DND-41 (cell line): ENCODE results near the gene L3MBTL1.

Source experiments
- ATAC-seq: fragments of 200-7000 bp; cut with Tn5 transposase; 3 replicates; pipeline ENCODE4 v1.9.1; 2021; ENCODE audit warnings: low read depth; ENCODE audit not compliant: insufficient read depth
- DNase-seq: peaks from one replicate; pipeline ENCODE4 v3.0.0-alpha.2; 2020
- H2AFZ ChIP-seq: 2 replicates; pipeline ENCODE4 v1.6.0; 2012; ENCODE audit warnings: low read depth, low read length
- H3K27ac ChIP-seq: 2 replicates; pipeline ENCODE4 v1.5.1; 2012; ENCODE audit warnings: low read length, inconsistent platforms
- H3K27me3 ChIP-seq: fragments of 200-600 bp; sonication (generic); 2 replicates; pipeline ENCODE4 v1.6.0; 2012; ENCODE audit warnings: low read length, mild to moderate bottlenecking, inconsistent platforms; ENCODE audit not compliant: insufficient read depth, poor library complexity
- H3K36me3 ChIP-seq: 2 replicates; pipeline ENCODE4 v1.5.1; 2012; ENCODE audit warnings: low read length, inconsistent platforms; ENCODE audit not compliant: insufficient read depth
- H3K4me1 ChIP-seq: 2 replicates; pipeline ENCODE4 v1.5.1; 2012; ENCODE audit warnings: mild to moderate bottlenecking, low read length; ENCODE audit not compliant: insufficient read depth
- H3K4me2 ChIP-seq: 2 replicates; pipeline ENCODE4 v1.6.0; 2012; ENCODE audit warnings: mild to moderate bottlenecking, moderate library complexity, low read length, inconsistent platforms; ENCODE audit not compliant: insufficient read depth
- H3K4me3 ChIP-seq, 2 experiments: fragments of 200-600 bp in 1 of 2; shearing (Covaris generic) in 1 of 2; 2 replicates each; pipeline ENCODE4 v1.5.1; 2012 to 2016; ENCODE audit warnings: inconsistent platforms in 2 of 2, low read length in 2 of 2, mild to moderate bottlenecking in 2 of 2, low read depth in 1 of 2, moderate library complexity in 1 of 2
- H3K79me2 ChIP-seq: 2 replicates; pipeline ENCODE4 v1.6.0; 2012; ENCODE audit warnings: low read length, inconsistent platforms; ENCODE audit not compliant: insufficient read depth
- H3K9ac ChIP-seq: 2 replicates; pipeline ENCODE4 v1.6.0; 2012; ENCODE audit warnings: low read depth, mild to moderate bottlenecking, inconsistent platforms, low read length, moderate library complexity
- H3K9me3 ChIP-seq: 2 replicates; pipeline ENCODE4 v1.5.1; 2012; ENCODE audit warnings: low read length, moderate library complexity, mild to moderate bottlenecking, inconsistent platforms; ENCODE audit not compliant: insufficient read depth, severe bottlenecking
- H4K20me1 ChIP-seq: 2 replicates; pipeline ENCODE4 v1.6.0; 2012; ENCODE audit warnings: low read length; ENCODE audit not compliant: insufficient read depth
- EZH2 ChIP-seq: IDR thresholded peaks from 3 replicates; pipeline ENCODE4 v1.6.1; 2012; ENCODE audit warnings: borderline replicate concordance, low read depth, mild to moderate bottlenecking, moderate library complexity, low read length, inconsistent platforms; ENCODE audit not compliant: severe bottlenecking
- TF ChIP-seq, protein P1 (sequence below): IDR thresholded peaks from 2 replicates; pipeline ENCODE4 v1.5.1; 2012; ENCODE audit warnings: borderline replicate concordance, low read length, moderate library complexity, mild to moderate bottlenecking; ENCODE audit not compliant: poor library complexity, severe bottlenecking; ENCODE audit errors: extremely low read depth

L3MBTL1 gene

DNA sequence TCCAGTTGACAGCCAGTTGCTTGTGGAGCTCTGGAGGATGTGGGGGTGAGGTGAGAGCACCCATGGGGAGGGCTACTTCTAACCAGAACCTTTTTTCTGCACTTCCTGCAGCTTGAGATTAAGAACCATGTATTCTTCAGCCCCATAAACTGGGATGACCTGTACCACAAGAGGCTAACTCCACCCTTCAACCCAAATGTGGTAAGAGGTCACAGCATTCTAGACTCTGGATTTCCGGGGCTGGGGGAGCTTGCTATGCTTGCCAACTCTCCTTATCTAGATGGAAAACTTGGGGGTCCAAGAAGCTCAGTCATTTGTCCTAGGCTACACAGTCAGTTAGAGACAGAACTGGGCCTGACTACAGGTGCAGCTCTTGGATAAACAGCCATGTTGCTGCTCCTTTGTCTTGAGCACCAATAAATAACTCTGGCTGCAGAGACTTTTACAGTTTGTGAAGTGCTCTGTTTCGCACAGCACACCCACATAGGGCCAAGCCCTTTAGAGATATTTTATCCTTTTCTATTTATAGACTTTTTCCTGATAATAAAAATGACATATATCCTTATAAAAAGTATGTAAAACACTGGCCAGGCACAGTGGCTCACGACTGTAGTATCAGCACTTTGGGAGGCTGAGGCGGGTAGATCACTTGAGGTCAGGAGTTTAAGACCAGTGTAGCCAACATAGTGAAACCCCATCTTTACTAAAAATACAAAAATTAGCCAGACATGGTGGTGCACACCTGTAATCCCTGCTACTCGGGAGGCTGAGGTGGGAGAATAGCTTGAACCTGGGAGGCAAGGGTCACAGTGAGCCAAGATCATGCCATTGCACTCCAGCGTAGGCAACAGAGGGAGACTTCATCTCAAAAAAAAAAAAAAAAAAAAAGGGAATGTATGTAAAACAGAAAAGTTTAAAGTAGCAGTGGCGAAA is 72.6 kb downstream of the L3MBTL1 start:
- DNase-seq (no peak), ATAC-seq (no peak)
- no peak for TF ChIP-seq EZH2
- TF ChIP-seq, protein P1, sequence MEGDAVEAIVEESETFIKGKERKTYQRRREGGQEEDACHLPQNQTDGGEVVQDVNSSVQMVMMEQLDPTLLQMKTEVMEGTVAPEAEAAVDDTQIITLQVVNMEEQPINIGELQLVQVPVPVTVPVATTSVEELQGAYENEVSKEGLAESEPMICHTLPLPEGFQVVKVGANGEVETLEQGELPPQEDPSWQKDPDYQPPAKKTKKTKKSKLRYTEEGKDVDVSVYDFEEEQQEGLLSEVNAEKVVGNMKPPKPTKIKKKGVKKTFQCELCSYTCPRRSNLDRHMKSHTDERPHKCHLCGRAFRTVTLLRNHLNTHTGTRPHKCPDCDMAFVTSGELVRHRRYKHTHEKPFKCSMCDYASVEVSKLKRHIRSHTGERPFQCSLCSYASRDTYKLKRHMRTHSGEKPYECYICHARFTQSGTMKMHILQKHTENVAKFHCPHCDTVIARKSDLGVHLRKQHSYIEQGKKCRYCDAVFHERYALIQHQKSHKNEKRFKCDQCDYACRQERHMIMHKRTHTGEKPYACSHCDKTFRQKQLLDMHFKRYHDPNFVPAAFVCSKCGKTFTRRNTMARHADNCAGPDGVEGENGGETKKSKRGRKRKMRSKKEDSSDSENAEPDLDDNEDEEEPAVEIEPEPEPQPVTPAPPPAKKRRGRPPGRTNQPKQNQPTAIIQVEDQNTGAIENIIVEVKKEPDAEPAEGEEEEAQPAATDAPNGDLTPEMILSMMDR = no peak
- Histone ChIP-seq H3K36me3 (no peaks in the 10 kb centered on the region), H3K27ac (no peak overlapping the region), H3K9me3 (no peaks in the 10 kb centered on the region), H3K4me1 (no peaks in the 10 kb centered on the region), H3K4me3 (no peak overlapping the region), H3K9ac (no peak overlapping the region), H3K4me2 (no peak overlapping the region), H2AFZ (no peak overlapping the region), H3K79me2 (no peaks in the 10 kb centered on the region), H4K20me1 (no peaks in the 10 kb centered on the region), H3K27me3 (peaks cover 3% of the 10 kb centered on the region)

GRCh38 chr20:43583133-43583864 is 75.8 kb downstream of the L3MBTL1 start:
- H3K27me3 ChIP-seq = peaks cover 3% of the 10 kb centered on the region
- no peaks in the 10 kb centered on the region for H3K36me3 ChIP-seq
- H3K79me2 ChIP-seq = no peaks in the 10 kb centered on the region
- H3K4me3 ChIP-seq = no peak overlapping the region
- no peak for ATAC-seq
- no peak overlapping the region for H2AFZ ChIP-seq
- no peak overlapping the region for H3K9ac ChIP-seq
- H3K4me1 ChIP-seq = no peaks in the 10 kb centered on the region
- H4K20me1 ChIP-seq = no peaks in the 10 kb centered on the region
- H3K4me2 ChIP-seq = no peak overlapping the region
- no peak overlapping the region for H3K27ac ChIP-seq
- no peaks in the 10 kb centered on the region for H3K9me3 ChIP-seq
- no peak for TF ChIP-seq EZH2
- TF ChIP-seq, protein P1 = no peak
- no peak for DNase-seq

DNA sequence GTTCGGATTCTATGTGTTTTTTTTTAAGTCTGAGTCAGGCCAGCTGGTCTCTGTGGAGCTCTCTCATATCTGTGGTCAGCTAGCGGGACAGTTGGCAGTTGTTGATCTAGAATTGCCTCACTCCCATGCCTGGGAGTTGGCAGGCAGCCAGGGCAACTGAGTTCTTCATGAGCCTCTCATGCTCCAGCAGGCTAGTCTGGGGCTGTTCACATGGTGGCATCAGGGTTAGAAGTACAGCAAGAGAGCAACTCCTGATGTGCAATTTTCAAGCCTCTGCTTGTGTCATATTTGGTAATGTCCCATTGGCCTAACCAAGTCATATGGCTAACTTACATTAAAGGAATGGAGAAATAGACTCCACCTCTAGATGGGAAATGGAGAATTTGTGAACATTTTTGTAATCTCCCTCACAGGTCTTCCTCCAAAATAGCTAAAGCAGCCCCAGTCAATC is 76.5 kb downstream of the L3MBTL1 start:
- ATAC-seq (peak; percentile 37; the same call in 1 of the 3 replicates), DNase-seq (peak; percentile 10)
- Histone ChIP-seq H3K4me3 (no peak overlapping the region), H3K27ac (no peak overlapping the region), H2AFZ (no peak overlapping the region), H3K9ac (no peak overlapping the region), H4K20me1 (no peaks in the 10 kb centered on the region), H3K27me3 (peaks cover 3% of the 10 kb centered on the region), H3K4me1 (no peaks in the 10 kb centered on the region), H3K36me3 (no peaks in the 10 kb centered on the region), H3K79me2 (no peaks in the 10 kb centered on the region), H3K4me2 (no peak overlapping the region), H3K9me3 (no peaks in the 10 kb centered on the region)
- TF ChIP-seq EZH2 = no peak
- TF ChIP-seq, protein P1 = no peak
